HCT116 (cell line): ENCODE measurements around the gene SLC2A4. TPM values are rescaled to one million over a fixed set of nuclear protein-coding genes. Genes with fewer than 3 reads are reported as not detected.

Experiments
- ATAC-seq: fragments of 200-7000 bp; cut with Tn5 transposase; 2 replicates; pipeline ENCODE4 v1.9.1; 2020; ENCODE audit warnings: mild to moderate bottlenecking, moderate library complexity
- BruUV-seq: library from RNA; stranded (reverse); fragments of 400-500 nt; replicated peaks from 2 replicates; lab custom pipeline; 2021; lab: Mats Ljungman, UMichigan
- CTCF ChIA-PET: fragments of 300-600 bp; sonication (Branson Sonifier 250); formaldehyde crosslinking; loops from one replicate; lab custom pipeline; 2021; ENCODE audit warnings: antibody characterized with exemption; lab: Charles Lee
- POLR2A ChIA-PET: fragments of 300-600, 350-600 bp; sonication (Branson Sonifier 250); formaldehyde crosslinking; loops from one replicate; lab custom pipeline; 2021; ENCODE audit warnings: antibody characterized with exemption; lab: Charles Lee
- RAD21 ChIA-PET, 2 experiments: fragments of 300-600 bp; sonication (Branson Sonifier 250); formaldehyde crosslinking; loops; one replicate each; lab custom pipeline; 2023; ENCODE audit warnings: low total read pairs in 2 of 2; ENCODE audit not compliant: uncharacterized antibody in 2 of 2, unreplicated experiment in 2 of 2, low non-redundant PET in 1 of 2; lab: Charles Lee
- DNase-seq: peaks from one replicate; pipeline ENCODE4 v3.0.0-alpha.2; 2010; ENCODE audit warnings: low read depth, low spot score
- H2AFZ ChIP-seq: fragments of 200-600 bp; shearing (Covaris generic), sonication (generic); 2 replicates; pipeline ENCODE4 v1.6.1; 2017; ENCODE audit warnings: low read depth, mixed run types, mixed read lengths, antibody characterized with exemption, low read length; ENCODE audit not compliant: poor library complexity, severe bottlenecking
- H3K27ac ChIP-seq: 2 replicates; pipeline ENCODE4 v1.5.1; 2012; ENCODE audit warnings: low read depth, low read length
- H3K27me3 ChIP-seq: fragments of 200-600 bp; sonication (generic); 2 replicates; pipeline ENCODE4 v1.6.1; 2016; ENCODE audit warnings: mixed run types, low read length, mixed read lengths; ENCODE audit not compliant: insufficient read depth
- H3K36me3 ChIP-seq, 2 experiments: fragments of 200-500 bp in 1 of 2; fragments of 200-600 bp in 1 of 2; sonication (Bioruptor generic) in 1 of 2; sonication (generic) in 1 of 2; 2 replicates each; pipeline versions ENCODE4 v1.5.1 to v1.6.1; 2014 to 2016; ENCODE audit warnings: low read length in 2 of 2, inconsistent platforms in 1 of 2, mixed read lengths in 1 of 2, mixed run types in 1 of 2; ENCODE audit not compliant: insufficient read depth in 2 of 2, control insufficient read depth in 1 of 2
- H3K4me1 ChIP-seq, 2 experiments: fragments of 200-600 bp in 1 of 2; sonication (generic) in 1 of 2; 2 replicates each; pipeline versions ENCODE4 v1.5.1 to v1.6.1; 2012 to 2017; ENCODE audit warnings: low read length in 2 of 2, inconsistent platforms in 1 of 2, mild to moderate bottlenecking in 1 of 2, mixed read lengths in 1 of 2, mixed run types in 1 of 2, moderate library complexity in 1 of 2; ENCODE audit not compliant: insufficient read depth in 2 of 2, control insufficient read depth in 1 of 2
- H3K4me2 ChIP-seq: fragments of 200-600 bp; sonication (generic); 2 replicates; pipeline ENCODE4 v1.6.1; 2017; ENCODE audit warnings: mixed run types, low read length, mixed read lengths
- H3K4me3 ChIP-seq, 2 experiments: fragments of 200-600 bp in 1 of 2; sonication (generic) in 1 of 2; replicated peaks in 1 of 2; 2 replicates each; pipeline ENCODE4 v1.5.1; 2011 to 2016; ENCODE audit warnings: low read length in 2 of 2, control low read depth in 1 of 2, low read depth in 1 of 2, mild to moderate bottlenecking in 1 of 2, mixed read lengths in 1 of 2, mixed run types in 1 of 2
- H3K79me2 ChIP-seq: fragments of 200-600 bp; sonication (generic); 2 replicates; pipeline ENCODE4 v1.6.1; 2017; ENCODE audit warnings: mild to moderate bottlenecking, mixed run types, low read length, moderate library complexity, mixed read lengths; ENCODE audit not compliant: insufficient read depth
- H3K9ac ChIP-seq: fragments of 200-600 bp; sonication (generic); 2 replicates; pipeline ENCODE4 v1.6.1; 2016; ENCODE audit warnings: low read length, mixed read lengths
- H3K9me2 ChIP-seq: fragments of 200-600 bp; sonication (generic), shearing (Covaris generic); 2 replicates; pipeline ENCODE4 v1.6.1; 2017; ENCODE audit warnings: mixed run types, mild to moderate bottlenecking, moderate library complexity; ENCODE audit not compliant: insufficient read depth
- H3K9me3 ChIP-seq, 2 experiments: fragments of 200-500 bp in 1 of 2; fragments of 200-600 bp in 1 of 2; sonication (Bioruptor generic) in 1 of 2; sonication (generic) in 1 of 2; 2 replicates each; pipeline ENCODE4 v1.6.1; 2014 to 2017; ENCODE audit warnings: low read length in 2 of 2, mixed read lengths in 2 of 2, inconsistent platforms in 1 of 2, low read depth in 1 of 2, mild to moderate bottlenecking in 1 of 2, mixed run types in 1 of 2, moderate library complexity in 1 of 2; ENCODE audit not compliant: control insufficient read depth in 1 of 2, insufficient read depth in 1 of 2
- H4K20me1 ChIP-seq: fragments of 200-600 bp; sonication (generic), shearing (Covaris generic); 2 replicates; pipeline ENCODE4 v1.6.1; 2017; ENCODE audit warnings: mixed run types, mild to moderate bottlenecking, moderate library complexity; ENCODE audit not compliant: insufficient read depth
- MAX ChIP-seq: IDR thresholded peaks from 2 replicates; pipeline ENCODE4 v1.6.1; 2012
- REST ChIP-seq: IDR thresholded peaks from 2 replicates; pipeline ENCODE4 v1.6.1; 2012; ENCODE audit warnings: low read depth
- SP1 ChIP-seq: IDR thresholded peaks from 2 replicates; pipeline ENCODE4 v1.6.1; 2012; ENCODE audit warnings: low read depth
- ZFX ChIP-seq: fragments of 450-650 bp; IDR thresholded peaks from 2 replicates; pipeline ENCODE4 v1.6.1; 2017
- intact Hi-C: fragments of 100-400 bp; cut with micrococcal nuclease; formaldehyde crosslinking; loops from 2 replicates; pipeline ENCODE4 v1.10.0; 2022
- total RNA-seq: library from RNA; stranded (reverse); gene quantifications from one replicate; pipeline ENCODE4 v1.2.1, GENCODE V29; 2021; ENCODE audit not compliant: unreplicated experiment

SLC2A4 gene
- total RNA-seq, 1 experiment from 2014 or later, result 2.5 TPM

- peaks cover 27 to 42% of the 10 kb centered on the region in 2 experiments for H3K36me3 ChIP-seq
- peaks cover 30% of the 10 kb centered on the region for H4K20me1 ChIP-seq
- intact Hi-C loops, result loop anchor here (2.0 to 5.0 kb wide), 2 partner anchors 43 to 56 kb away; partner anchors contain the start of genes CTDNEP1 and ELP5
- H3K27ac ChIP-seq, result peak overlapping the region; percentile 98
- RAD21 ChIA-PET, result no interaction called here
- H3K4me1 ChIP-seq, result peaks cover 24 to 47% of the 10 kb centered on the region in 2 experiments
- H2AFZ ChIP-seq, result no peak overlapping the region
- POLR2A ChIA-PET, result interaction anchor here (0.6 to 1.6 kb wide), 4 partner anchors 10 to 96 kb away, joined by 3 to 9 read pairs (median 3); partner anchors contain the start of genes GABARAP, NEURL4 and TMEM256
- ATAC-seq (peak; percentile 16), DNase-seq (no peak)
- H3K9me3 ChIP-seq, result no peaks in the 10 kb centered on the region
- no peak for TF ChIP-seq REST
- TF ChIP-seq ZFX, result peak; percentile 45; the same call in 1 of the 2 replicates
- TF ChIP-seq MAX, result peak; percentile 74
- no peak for TF ChIP-seq SP1
- no peaks in the 10 kb centered on the region for H3K27me3 ChIP-seq
- CTCF ChIA-PET, result no interaction called here
- BruUV-seq, result no TSS peak
- H3K79me2 ChIP-seq, result peaks cover 55% of the 10 kb centered on the region
- H3K4me3 ChIP-seq, result peak overlapping the region; percentile 90 to 99
- H3K4me2 ChIP-seq, result peak overlapping the region; percentile 88
- no peaks in the 10 kb centered on the region for H3K9me2 ChIP-seq
- peak overlapping the region; percentile 99 for H3K9ac ChIP-seq
Observed at GRCh38 chr17:7307686-7308624, 26.4 kb downstream of the SLC2A4 start.
